ENCODE results near the gene CIB2.

CIB2 gene

DNA sequence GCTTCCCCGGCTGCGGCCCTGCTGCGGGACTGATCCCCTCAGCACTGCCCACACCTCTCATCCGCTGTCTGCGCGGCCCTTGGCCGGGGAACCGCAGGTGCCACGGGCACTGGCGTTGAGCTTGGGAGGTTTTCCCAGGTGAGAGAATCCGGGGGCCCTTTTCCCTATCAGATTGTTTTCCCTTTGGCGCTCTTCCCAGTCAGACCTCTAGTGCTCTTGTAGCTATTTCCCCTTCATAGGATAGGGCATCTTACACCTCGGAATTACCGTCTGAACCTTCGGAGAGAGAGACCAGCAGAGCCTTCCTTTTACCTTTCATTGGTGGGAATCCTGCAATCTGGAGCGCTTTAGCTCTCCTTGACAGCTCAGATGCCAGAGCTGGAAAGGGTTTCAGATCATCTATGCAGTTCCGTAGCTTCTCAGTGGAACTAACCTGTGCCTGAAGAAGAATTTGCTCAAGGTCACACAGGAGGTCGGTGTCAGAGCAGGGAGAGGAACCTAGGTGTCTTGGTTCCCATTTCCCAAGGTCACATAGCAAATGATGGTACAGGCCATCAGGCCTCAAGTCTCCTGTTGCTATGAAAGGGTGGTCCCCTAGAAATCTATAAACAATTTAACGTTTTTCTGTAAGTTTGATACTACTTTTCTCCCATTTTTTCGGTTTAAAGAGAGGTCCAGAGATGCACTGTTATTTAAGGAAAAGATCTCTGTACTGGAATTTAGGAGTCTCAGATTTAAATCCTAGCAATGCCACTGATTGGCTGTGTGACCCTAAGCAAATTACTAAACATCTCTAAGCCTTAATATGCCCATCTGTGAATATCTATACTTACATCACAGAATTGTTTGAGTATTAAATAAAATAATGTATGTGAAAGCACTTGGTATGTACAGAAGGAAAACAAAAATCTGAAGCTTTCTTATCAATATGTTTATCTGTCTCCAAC is 18.8 kb upstream of the CIB2 start:
- DNase-seq: peak in 1 of 56 donors; percentile 41

DNA sequence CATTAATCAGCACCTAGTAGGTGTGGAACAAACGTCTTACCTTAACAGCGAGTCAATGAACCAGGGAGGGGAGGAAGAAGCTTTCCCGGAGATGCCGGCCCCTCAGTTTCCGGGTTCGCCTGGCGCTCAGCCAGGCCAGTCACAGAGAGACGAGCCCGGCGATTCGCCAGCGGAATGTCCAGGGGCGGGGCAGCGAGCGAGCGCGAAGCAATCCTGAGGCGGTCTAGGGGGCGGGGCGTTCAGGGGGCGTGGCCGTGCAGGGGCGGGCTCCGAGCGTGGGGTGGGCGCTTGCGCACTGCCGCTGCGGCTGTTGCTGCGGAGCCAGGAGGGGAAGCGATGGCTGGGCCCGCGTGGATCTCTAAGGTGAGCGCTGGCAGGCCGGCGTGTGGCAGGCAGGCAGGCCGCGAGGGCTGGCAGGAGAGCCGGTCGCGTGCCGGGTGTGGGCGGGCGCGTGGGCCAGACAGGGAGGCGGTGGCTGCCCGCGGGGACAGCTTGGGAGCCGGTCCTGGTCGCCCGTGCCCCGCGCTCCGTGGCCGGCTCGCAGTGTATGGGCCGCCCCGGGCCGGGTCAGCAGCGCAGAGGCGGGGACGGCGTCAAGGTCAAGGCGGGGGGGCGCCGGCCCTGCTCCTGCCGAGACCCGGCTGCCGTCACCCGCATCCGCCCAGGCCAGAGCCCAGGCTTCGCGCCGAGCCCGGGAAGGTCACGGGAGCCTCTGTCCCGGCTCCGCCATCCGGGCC is 18.0 kb upstream of the CIB2 start, which contains the start of gene IDH3A:
IDH3A (plus strand) TSS at position 295 of the 737 bp plus-strand sequence; CDS start at position 337, 42 bp downstream.
- peak; percentile 79 to 100 (median 97) for DNase-seq

DNA sequence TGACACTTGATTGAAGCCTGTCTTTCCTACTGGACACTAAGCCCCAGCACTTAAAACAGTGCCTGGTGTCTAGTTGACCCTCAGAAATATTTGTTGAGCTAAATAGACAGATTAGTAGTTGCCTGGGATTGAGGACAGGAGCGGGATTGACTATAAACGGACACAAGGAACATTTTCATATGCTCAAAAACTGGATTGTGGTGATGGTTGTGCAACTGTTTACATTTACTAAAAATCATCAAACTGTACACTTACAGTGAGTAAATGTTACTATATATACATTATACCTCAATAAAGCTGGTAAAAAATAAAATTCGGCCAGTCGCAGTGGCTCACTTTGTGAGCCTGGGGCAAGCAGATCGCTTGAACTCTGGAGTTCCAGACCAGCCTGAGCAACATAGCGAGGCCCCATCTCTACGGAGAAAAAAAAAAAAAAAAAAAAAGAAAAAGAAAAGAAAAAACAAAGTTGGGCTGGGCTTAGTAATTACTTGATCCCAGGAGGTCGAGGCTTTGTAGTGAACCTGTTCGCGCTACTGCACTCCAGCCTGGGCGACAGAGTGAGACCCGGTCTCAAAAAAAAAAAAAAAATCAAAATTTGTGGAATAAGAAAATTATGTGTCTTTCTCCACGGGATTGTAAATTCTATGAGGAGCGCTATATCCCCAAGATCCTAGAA is 17.3 kb upstream of the CIB2 start:
- no peak for DNase-seq

DNA sequence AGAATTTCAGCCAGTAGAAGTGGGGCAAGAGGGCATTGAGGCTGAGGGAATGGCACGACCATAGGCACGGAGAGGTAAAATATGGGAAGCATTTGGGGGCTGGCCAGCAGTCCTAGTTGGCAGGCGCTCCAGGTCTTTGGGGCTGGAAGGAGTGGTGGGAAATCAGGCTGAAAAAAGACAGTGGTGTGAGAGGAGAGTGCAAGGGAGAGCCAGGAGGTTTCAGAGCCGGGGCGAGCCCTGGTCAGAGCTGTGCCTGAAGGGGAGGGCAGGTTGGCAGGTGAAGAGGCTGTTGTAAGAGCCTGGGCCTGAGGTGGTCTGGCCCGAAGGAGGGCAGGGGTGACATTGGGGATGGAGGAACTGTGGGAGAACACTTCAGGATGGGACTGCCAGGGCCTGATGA is 16.3 kb upstream of the CIB2 start:
- no peak for DNase-seq

DNA sequence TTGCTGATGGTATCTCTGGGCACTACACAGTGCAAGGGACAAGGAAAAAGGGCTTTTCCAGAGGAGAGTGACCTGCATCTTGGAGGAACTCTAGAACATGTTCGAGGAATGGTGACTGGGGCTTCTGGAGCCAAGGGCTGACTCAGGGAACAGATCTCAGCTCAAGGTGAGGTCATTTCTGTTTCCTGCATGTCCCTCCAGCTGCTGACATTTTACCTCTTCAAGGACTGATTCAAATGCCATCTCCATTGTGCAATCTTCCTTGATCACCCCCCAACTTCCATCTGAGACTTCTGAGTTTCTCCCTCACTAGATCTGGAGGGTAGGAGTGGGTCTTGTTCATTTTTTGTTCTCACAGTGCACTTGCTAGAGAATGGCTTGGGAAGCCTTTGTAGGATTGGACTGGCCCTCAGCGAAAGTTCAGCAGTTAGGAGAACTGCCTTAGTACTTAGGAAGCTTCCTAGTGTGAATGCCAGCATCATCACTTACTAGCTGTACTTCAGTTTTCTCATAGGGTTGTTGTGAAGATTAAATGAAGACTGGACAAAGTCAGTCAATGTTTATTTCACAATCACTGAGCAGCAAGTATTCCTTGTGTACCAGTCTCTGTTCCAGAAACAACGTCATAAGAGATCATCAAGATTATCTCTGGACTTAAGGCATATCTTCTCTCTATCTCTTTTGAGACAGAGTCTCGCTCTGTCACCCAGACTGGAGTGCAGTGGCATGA is 15.3 kb upstream of the CIB2 start:
- no peak for DNase-seq

DNA sequence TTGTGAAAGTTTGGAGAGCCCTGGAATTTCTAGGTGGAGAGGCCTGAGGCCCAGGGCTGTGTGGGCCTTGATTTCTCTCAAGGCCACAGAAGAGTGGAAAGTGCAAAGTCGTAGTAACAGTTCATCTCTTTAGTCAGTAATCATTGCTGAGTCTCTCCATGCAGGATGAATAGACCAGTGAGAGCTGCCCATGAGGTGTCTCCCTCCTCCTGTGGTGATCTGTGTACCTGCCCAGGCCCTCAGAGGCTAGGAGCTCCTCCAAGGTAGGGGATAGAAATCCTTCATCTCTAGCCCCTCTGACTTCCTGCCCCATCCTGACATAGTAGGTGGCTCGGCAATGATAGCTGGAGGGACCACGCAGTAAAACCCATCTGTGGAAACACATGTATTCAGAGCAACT is 11.1 kb upstream of the CIB2 start:
- DNase-seq: no peak

DNA sequence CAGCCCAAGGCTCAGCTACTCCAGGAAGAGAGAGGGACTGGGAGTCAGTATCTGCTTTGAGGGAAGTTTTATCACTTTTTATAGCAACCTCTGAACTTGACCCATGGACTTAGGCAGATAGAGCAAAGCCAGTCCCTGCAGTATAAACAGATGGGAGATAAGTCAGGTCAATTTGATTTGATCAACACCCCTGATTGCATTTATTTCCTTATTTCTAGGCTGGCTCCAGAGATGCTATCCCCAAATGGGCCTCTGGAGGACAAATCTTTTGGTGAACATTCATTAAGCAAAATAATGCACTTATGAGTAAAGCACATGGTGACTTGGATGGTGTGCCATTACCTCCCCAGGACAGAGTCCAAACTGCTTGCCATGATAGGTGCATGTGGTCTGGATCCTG is 9.0 kb upstream of the CIB2 start:
- no peak for DNase-seq

DNA sequence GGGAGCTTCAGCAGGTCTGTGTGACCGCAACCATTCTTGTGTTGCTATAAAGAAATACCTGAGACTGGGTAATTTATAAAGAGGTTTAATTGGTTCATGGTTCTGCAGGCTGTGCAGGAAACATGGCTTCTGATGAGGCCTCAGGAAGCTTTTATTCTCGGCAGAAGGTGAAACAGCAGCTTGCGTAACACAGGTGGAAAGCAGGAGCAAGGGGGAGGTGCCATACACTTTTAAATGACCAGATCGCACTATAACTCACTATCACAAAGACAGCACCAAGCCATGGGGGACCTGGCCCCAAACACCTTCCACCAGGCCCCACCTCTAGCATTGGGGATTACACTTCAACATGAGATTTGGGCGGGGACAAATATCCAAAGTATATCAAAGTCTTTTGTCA is 8.3 kb upstream of the CIB2 start:
- DNase-seq: no peak

DNA sequence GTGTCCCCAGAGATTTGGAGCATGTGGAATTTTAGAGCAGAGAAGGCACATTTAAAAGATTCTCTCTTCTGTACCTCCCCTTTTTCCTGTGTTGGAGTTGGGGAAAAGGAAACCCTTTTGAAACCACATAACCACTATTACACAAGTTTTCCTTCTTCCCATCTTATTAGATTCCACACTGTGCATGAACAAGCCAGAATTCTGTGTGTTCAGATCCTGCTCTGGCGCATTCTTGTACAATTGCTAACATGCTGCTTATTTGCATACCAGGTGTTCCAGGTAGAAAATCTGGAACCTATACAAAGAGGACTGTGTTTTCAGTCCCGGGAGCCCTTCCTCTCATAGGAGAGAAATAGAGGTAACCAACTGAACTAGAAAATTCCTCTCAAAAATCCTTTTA is 2.6 kb upstream of the CIB2 start:
- DNase-seq: no peak

DNA sequence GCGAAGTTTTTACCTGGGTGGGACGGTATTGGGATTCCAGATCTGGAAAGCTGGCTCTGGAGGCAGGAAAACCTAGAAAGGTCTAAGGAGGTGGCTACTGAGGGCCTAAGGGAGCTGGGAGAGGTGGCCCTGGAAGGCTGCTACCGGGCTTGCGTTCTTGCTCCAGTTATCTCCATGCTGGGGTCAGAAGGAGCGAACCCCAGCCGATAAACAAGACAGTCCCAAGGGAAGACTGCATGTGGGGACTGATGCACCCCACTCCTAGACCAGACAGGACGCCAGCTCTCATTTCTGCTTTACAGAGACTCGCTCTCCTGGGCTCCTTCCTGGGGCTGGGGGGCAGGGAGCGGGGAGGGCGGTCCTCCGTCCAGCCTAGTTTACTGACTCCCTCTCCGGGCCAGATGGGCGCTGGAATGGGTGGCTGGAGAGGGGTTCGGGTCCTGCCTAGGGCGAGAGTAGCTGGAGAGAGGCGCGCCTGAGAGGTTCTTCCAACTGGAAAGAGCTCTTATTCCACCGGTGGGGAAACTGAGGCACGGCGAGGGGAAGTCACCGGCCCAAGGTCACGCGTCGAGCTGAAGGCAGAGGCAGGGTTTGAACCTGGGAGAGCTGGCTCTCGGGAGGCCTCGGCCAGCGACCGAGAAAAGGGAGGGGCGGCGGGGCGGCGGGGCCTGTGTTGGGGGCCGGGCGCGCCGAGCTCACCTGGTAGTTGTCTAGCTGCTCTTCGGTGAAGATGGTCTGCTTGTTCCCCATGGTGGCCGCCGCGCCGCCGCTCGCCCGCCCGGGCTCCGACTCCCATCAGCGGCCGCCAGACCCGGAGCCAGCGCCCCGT is 565 bp downstream of the CIB2 start:
- peak in 3 of 56 donors; percentile 30 to 73 (median 50) for DNase-seq

DNA sequence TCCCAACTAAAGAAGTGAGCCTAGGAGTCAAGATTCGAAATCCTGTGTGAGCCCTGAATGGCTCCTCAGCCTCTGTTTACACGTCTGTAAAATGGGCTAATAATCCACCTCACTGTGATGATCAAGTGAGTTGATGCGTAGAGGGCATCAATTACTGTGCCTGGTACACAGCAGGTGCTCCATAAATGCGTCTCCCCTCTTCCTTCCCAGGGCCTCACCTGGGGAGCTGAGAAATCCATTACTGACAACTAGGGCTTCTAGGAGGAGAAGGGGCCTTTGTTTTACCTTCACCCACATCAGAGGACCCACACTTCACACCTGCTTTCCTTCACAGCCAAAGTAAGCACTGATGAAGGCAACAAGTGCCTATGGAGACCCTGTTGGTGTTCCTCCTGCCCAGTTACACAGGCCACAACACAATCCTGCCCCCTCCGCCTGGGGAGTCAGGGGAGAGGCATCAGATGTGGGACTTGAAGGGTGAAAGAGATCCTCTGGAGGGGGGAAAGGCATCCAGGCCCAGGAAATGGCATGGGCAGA is 1.4 kb downstream of the CIB2 start:
- no peak for DNase-seq

DNA sequence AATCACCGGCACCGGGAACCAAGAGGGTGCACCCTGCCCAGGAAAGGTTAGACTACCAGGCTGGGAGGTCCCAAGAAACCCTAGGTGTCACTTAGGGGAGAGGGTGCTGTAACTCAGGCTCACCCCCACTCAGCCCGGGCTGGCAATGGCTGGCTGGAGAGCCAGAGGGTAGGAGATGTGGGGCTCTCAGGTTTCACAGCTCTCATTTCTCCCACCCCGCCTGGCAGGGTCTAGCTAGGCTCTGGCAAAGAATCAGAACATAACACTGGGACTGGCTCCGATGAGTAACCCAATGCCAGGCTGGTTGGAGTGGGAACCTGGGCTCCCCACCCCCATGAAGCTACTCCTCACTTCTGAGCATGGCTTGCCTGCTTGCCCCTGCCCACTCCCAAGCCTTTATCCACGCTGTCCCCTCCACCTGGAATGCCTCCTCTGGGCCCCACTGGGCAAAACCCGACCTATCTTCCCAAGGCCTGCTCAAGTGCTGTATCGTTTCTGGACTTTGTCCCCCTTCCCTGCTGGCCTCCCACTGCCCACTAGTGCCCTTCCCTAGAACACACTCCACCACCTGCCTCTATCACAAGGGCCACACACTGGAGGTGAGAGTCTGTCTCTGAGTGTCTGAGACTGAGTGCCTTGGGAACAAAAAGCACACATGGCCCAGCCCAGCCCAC is 2.0 kb downstream of the CIB2 start:
- peak in 2 of 56 donors; percentile 11 to 13 for DNase-seq

DNA sequence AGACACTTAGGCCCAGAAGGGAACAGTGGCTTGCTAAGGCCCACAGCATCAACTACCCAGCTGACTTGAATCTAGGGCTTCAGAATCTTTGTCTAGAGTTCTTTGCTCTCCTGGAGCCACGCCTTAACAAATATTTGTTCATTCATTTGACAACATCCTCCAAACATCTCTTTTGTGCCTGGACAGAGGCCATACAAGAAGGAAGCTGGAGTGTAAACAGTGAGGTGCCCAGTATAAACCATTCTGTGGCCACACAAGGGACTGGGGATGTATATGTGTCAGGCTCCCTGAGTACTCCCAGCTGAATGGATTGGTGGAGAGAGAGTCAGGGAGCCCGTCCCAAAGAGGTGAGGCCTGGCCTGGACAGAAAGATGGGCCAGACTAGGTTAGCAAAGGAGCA is 3.4 kb downstream of the CIB2 start:
- DNase-seq: no peak

DNA sequence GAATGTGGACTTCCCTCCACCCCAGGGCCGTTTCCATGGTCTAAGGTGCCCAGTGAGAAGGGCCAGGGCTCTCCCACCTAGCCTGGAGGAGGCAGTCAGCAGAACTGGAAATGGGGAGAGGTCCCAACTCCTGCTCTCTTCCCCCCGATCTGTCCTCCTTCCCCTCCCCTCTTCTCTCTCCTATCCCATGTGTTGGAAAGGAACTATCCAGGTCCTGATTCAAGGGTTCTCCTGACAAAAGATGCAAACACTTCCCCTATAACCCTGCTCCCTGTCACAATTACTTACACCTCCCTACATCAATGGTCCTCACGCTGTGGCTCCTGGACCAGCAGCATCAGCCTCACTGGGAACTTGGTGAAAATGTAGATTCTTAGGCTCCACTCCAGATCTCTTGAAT is 6.0 kb downstream of the CIB2 start:
- no peak for DNase-seq

DNA sequence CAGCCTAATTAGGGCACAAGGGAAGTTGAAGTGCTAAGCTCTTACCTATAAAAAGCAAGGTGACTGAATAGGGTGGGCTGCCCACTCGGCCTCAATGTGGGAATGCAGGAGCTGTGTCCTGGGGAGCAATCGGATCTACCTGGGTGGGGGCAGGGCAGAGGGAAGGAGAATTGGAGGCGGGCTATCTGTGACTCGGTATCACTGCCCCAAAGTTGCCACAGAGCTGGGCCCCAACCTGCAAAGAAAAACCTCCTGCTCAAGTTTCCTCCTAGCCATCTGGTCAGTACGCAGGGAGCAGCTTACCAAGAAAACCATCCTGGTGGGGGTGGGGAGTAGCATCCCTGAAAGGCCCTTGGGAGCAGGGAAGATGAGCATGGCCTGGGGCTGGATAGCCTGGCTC is 10.7 kb downstream of the CIB2 start:
- no peak for DNase-seq

DNA sequence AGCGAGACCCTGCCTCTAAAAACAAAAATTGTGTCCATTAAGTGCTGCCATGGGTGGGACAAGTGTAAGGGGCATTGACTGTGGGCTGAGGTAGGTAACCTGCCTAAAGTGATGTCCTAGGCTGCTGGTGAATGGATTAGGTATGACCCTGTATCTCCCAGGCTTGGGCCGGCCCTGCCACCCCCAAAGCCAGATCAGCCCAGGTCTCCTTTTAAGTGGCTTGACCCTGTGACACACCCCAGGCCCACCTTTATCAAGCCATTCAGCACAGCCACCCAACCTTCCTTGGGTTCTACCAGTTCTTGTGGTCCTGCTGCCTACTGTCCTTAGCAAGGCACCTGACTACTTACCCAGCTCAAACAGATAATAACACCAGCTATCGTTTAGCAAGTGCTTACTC is 18.7 kb downstream of the CIB2 start:
- DNase-seq: no peak

DNA sequence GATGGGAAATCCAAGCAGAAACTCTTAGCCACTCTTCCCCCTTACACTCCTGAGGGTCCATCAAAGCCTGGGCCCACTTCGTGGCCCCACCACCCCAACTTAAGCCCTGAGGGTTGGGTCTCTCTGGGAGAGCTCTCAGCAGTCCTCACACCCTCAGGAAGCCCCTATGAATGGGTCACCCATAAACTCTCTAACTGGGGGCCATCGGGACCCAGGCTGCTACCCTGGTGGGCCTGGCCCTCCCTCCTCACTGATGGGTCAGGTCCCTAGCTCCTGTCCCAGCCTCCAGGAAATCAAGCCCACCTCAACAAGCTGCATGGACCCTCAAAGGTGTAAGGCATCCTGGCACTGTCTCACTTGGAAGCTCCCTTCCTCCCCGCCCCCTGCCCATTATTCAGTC is 19.5 kb downstream of the CIB2 start:
- DNase-seq: no peak

DNA sequence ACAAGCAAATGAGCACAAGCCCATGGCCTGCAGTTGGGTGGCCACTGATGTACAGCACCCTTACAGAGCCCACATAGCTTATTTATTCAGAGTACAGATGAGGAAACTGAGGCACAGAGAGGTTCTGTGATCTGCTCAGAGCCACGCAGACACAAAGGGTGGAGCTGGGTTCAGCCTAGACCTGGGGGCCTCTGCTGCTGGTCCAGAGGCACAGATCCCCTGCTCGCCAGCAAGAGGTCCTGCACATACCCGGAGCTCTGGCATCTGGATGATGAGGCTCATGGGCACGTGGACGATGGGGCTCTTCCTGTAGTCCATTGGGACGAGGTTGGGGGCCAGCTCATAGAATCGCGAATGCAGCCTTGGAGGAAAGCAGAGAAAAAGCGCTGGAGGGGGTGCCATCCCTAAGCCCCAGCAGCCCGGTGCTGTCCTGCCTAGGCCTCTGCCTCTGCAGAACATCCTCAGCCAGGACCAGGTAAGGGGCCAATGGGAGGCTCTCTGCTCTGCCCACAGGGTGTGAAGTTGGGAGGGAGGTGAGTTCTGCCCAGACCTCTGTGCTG is 20.2 kb downstream of the CIB2 start:
- DNase-seq: no peak

DNA sequence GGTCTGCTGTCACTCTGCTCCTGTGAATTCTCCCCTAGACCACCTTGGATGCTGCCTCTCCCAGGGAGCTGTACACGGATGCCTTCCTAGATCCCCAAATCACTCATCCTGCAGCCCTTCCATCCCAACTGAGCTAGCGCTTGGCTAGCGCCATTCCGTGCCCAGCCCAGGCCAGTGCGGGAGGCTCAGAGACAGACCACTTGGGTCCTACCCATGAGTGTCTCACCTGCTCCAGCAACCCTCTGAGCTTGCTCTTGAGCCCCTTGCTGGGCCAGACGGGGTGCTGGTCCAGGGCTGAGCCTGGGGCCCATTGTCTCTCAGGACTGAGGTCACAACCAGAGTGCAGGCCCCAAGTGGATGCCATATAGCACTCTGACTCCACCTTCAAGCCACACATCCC is 21.1 kb downstream of the CIB2 start:
- no peak for DNase-seq

All from amygdala (tissue), 56 donors.